Activated naive CD4-positive, alpha-beta T cell treated with anti-CD3 and anti-CD28 coated beads, Interleukin-2, amount 50 U/mL, for 72 hours (primary cell): ENCODE data around the gene CTSE. TPM values are rescaled to one million over a fixed set of nuclear protein-coding genes. Genes with fewer than 3 reads are reported as not detected.
"Not testable (repeated sequence)": the region's sequence is repeated elsewhere in the genome, so short reads cannot be mapped to it uniquely, and the experiment has no call there.

Source experiments
- ATAC-seq, 2 donors: fragments of 150-1000 bp; cut with Tn5 transposase; 2 replicates each; pipeline ENCODE4 v1.10.0; 2021; ENCODE audit warnings: mild to moderate bottlenecking in 2 of 2, moderate library complexity in 2 of 2
- DNase-seq, 2 donors: peaks; one replicate each; pipeline ENCODE4 v3.0.0; 2021 to 2022; ENCODE audit warnings: low spot score in 2 of 2
- H3K27ac Mint-ChIP-seq, 2 donors: one replicate each; pipeline ENCODE4 v1.8.0; 2022; ENCODE audit warnings: mild to moderate bottlenecking in 2 of 2, mixed read lengths in 2 of 2
- H3K36me3 Mint-ChIP-seq, 2 donors: one replicate each; pipeline ENCODE4 v1.8.0; 2022; ENCODE audit warnings: mixed read lengths in 2 of 2
- H3K9me3 Mint-ChIP-seq, 2 donors: one replicate each; pipeline ENCODE4 v1.8.0; 2022; ENCODE audit warnings: mixed read lengths in 2 of 2
- total RNA-seq, 2 donors: library from RNA; stranded (reverse); gene quantifications; one replicate each; pipeline ENCODE4 v1.2.3, GENCODE V29; 2022

CTSE gene
- total RNA-seq, 2 donors from 2014 or later = not detected

GRCh38 chr1:206053616-206054015, 29.9 kb upstream of the CTSE start:
- H3K9me3 Mint-ChIP-seq, DNase-seq, H3K27ac Mint-ChIP-seq, H3K36me3 Mint-ChIP-seq, ATAC-seq: not testable (repeated sequence)

- peak in 1 of 2 donors; percentile 10 for DNase-seq
- not testable (repeated sequence) for ATAC-seq, H3K27ac Mint-ChIP-seq, H3K9me3 Mint-ChIP-seq, H3K36me3 Mint-ChIP-seq
Measured at GRCh38 chr1:206052919-206053610, 29.4 kb upstream of the CTSE start, which contains the start of gene RHEX. Gene RHEX, plus strand, starts transcription at chr1:206053173. Its CDS starts 44,656 bp downstream, at chr1:206097829.

GRCh38 chr1:206052231-206052865, 28.7 kb upstream of the CTSE start:
- not testable (repeated sequence) for ATAC-seq, DNase-seq, H3K36me3 Mint-ChIP-seq, H3K27ac Mint-ChIP-seq, H3K9me3 Mint-ChIP-seq

- Mint-ChIP-seq H3K27ac (peak overlapping the region; percentile 29 to 84), H3K9me3 (no peaks in the 10 kb centered on the region), H3K36me3 (no peaks in the 10 kb centered on the region)
- ATAC-seq (peak; percentile 88 to 94), DNase-seq (peak; percentile 47 to 77)
Measured at GRCh38 chr1:206050655-206051235, 27.1 kb upstream of the CTSE start.

DNA sequence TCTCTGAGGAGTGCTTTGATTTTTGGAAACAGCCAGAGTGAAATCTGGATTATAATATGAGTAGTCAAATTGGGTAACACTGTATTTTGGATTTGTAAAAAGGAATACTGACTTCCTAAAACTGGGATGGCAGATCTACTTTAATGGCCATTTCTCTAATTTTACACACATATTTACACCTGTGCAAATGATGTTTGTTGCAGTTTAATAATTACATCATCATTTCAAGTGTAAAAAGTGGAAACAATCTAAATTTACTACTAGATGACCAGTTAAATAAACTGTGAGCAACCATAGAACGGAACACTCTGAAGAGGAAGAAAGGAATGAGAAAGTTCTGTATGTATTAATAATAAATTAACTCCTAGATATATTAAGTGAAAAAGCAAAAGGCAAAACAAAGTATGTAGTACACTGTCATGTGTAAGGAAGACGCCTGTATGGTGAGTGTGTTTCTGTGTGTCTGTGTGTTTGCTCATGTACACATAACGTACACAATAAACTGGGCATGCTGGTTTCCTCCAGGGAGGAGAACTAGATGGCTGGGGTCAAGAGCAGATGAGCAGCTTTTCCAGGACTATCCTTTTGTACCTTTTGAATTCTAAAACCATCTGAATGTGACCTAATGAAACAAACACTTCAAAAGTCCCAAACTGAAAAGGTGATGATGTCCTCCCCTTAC, 26.4 kb upstream of the CTSE start:
- Mint-ChIP-seq H3K36me3 (no peaks in the 10 kb centered on the region), H3K27ac (no peak overlapping the region), H3K9me3 (no peaks in the 10 kb centered on the region)
- ATAC-seq (no peak), DNase-seq (no peak)

DNA sequence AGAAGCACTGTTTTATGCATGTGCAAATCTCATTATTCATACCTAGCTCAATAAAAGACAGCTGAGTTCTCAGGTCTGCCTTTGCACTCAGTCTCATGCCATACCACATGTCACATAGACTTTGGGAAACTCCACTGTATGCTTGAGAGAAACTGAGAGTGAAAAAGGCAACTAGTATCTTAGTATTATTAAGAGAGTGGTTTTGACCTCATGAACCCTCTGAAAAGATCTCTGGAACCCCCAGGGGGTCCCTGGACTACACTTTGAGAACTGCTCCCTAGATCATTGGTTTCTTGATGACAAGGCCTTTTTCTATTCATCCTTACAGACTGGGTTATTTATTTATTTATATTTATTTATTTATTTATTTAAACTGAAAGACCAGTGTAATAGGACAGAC, 25.6 kb upstream of the CTSE start:
- no peak for DNase-seq
- ATAC-seq = peak; percentile 27 to 80
- Mint-ChIP-seq H3K36me3 (no peaks in the 10 kb centered on the region), H3K9me3 (no peaks in the 10 kb centered on the region), H3K27ac (no peak overlapping the region)

DNA sequence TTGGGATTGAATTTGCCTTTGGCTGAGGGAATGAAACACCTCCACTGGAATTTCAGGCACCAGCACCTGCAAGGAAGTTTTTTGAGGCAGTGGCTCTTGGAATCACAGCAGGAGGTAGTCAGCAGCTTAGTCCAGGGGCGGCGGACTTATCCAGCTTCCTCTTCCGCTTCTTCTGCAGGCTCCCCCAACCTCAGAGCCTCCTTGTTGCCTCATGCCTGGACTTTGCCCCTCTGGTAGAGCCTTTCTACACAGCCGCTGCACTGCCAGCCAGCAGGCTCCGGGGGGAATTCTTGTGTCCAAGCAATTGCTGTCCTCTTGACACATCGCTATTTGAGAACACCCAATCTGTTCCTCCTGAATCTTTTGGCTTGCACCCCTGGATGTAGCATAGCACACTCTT, 24.9 kb upstream of the CTSE start:
- ATAC-seq = no peak
- Mint-ChIP-seq H3K9me3 (no peaks in the 10 kb centered on the region), H3K36me3 (no peaks in the 10 kb centered on the region), H3K27ac (no peak overlapping the region)
- no peak for DNase-seq

DNA sequence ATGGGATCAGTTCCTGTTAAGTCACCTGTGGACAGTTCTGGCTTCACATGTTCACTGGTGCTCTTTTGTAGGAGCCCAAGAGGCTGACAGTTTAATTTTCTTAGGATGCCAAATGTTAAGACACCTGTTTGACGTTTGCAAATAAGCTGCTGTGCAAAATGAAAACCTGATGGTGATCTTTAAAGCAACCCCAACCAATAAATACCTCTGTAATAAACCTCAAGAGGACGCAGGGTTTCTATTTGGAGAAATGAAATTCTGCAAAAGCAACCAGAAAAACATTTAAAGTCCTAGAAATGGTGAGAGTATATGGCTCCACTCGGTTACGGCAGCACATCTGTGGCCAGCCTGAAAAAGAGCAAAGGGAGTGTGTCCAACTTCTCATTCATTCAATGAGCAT, 23.6 kb upstream of the CTSE start:
- DNase-seq (no peak), ATAC-seq (no peak)
- H3K27ac Mint-ChIP-seq = no peak overlapping the region
- no peaks in the 10 kb centered on the region for H3K9me3 Mint-ChIP-seq
- H3K36me3 Mint-ChIP-seq = no peaks in the 10 kb centered on the region

DNA sequence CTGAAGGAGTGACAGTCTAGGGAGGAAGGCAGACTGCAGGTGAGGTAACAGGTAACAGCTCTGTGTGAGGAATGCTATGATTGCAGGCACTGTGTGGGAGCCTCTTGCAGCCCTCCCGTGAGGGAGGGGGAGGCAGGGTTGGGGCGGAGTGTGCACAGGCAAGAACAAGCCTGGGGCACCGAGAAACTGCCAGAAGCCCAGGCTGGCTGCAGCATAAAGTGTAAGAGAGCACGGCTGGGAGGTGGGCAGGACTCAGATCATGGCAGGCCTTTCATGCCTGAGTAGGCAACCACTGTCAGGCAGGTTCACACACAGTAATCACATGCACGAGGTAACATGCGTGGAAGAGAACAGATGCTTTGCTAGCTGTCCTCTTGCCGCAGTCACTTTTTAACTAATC, 17.9 kb upstream of the CTSE start:
- H3K27ac Mint-ChIP-seq = no peak overlapping the region
- no peak for DNase-seq
- H3K36me3 Mint-ChIP-seq = no peaks in the 10 kb centered on the region
- no peaks in the 10 kb centered on the region for H3K9me3 Mint-ChIP-seq
- ATAC-seq = no peak

GRCh38 chr1:206040328-206040727, 16.6 kb upstream of the CTSE start:
- ATAC-seq (no peak), DNase-seq (no peak)
- Mint-ChIP-seq H3K36me3 (no peaks in the 10 kb centered on the region), H3K9me3 (no peaks in the 10 kb centered on the region), H3K27ac (no peak overlapping the region)

- Mint-ChIP-seq H3K9me3 (no peaks in the 10 kb centered on the region), H3K27ac (no peak overlapping the region), H3K36me3 (no peaks in the 10 kb centered on the region)
- DNase-seq (no peak), ATAC-seq (no peak)
Measured at GRCh38 chr1:206039046-206039973, 15.6 kb upstream of the CTSE start.

- ATAC-seq = no peak
- no peak for DNase-seq
Measured at GRCh38 chr1:206037581-206037980, 13.9 kb upstream of the CTSE start.

GRCh38 chr1:206036663-206037455, 13.2 kb upstream of the CTSE start:
- DNase-seq (no peak), ATAC-seq (peak in 1 of 2 donors; percentile 65)
- H3K36me3 Mint-ChIP-seq = no peaks in the 10 kb centered on the region
- H3K27ac Mint-ChIP-seq = no peak overlapping the region
- no peaks in the 10 kb centered on the region for H3K9me3 Mint-ChIP-seq

More at GRCh38 chr1:206037581-206037980, 13.9 kb upstream of the CTSE start:
- Mint-ChIP-seq H3K36me3 (no peaks in the 10 kb centered on the region), H3K9me3 (no peaks in the 10 kb centered on the region), H3K27ac (no peak overlapping the region)

DNA sequence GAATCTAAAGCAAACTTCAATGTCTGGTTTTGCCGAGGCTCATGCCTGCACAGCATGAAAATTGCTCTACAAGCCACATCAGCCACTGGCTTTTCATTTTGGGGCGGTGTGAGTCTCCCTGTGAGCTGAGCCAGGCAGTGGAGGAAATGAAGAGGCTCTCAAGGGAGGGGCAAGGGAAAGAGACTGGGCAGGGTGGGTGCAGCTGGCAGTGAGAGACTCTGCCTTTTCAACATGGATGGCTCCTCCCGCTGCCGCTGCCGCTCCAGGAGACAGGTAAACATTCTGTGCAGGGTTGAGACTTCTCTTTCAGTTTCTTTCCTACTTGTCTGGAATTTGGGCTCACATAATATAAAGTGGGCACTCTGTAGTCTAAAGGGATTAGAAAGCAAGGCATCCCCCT, 11.3 kb upstream of the CTSE start:
- no peak for ATAC-seq
- no peaks in the 10 kb centered on the region for H3K9me3 Mint-ChIP-seq
- no peak overlapping the region for H3K27ac Mint-ChIP-seq
- no peak for DNase-seq
- H3K36me3 Mint-ChIP-seq = no peaks in the 10 kb centered on the region

- DNase-seq (no peak), ATAC-seq (no peak)
- no peak overlapping the region for H3K27ac Mint-ChIP-seq
- H3K9me3 Mint-ChIP-seq = no peaks in the 10 kb centered on the region
- no peaks in the 10 kb centered on the region for H3K36me3 Mint-ChIP-seq
Measured at GRCh38 chr1:206032380-206033140, 8.9 kb upstream of the CTSE start.
